ENCODE measurements around the gene IRS2.

The IRS2 gene

GRCh38 chr13:109725297-109725696 is 61.1 kb downstream of the IRS2 start:
- TF ChIP-seq CTCF (IDR thresholded peaks at IDR 0.05; ENCODE audit: insufficient read depth, low read length, poor library complexity, severe bottlenecking): no peak
- no peak overlapping the region for H3K4me3 ChIP-seq (replicated peaks; ENCODE audit: low read depth, low read length)
- no peaks in the 10 kb centered on the region; the same call in 1 of the 2 replicates for H3K27me3 ChIP-seq (replicated peaks; ENCODE audit: control insufficient read depth, insufficient read depth, low read length)
- no peaks in the 10 kb centered on the region for H3K36me3 ChIP-seq (ENCODE audit: control insufficient read depth, insufficient read depth, low read length)
- no peak for DNase-seq (ENCODE audit: extremely low read depth, insufficient read length)

GRCh38 chr13:109724603-109725002 is 61.8 kb downstream of the IRS2 start:
- H3K27me3 ChIP-seq (replicated peaks; ENCODE audit: control insufficient read depth, insufficient read depth, low read length): no peaks in the 10 kb centered on the region; the same call in 1 of the 2 replicates
- DNase-seq (ENCODE audit: extremely low read depth, insufficient read length): no peak
- no peak for TF ChIP-seq CTCF (IDR thresholded peaks at IDR 0.05; ENCODE audit: insufficient read depth, low read length, poor library complexity, severe bottlenecking)
- H3K4me3 ChIP-seq (replicated peaks; ENCODE audit: low read depth, low read length): no peak overlapping the region
- H3K36me3 ChIP-seq (ENCODE audit: control insufficient read depth, insufficient read depth, low read length): no peaks in the 10 kb centered on the region

GRCh38 chr13:109723046-109723445 is 63.3 kb downstream of the IRS2 start:
- DNase-seq (ENCODE audit: extremely low read depth, insufficient read length): no peak
- H3K27me3 ChIP-seq (replicated peaks; ENCODE audit: control insufficient read depth, insufficient read depth, low read length): no peaks in the 10 kb centered on the region; the same call in 1 of the 2 replicates
- H3K36me3 ChIP-seq (ENCODE audit: control insufficient read depth, insufficient read depth, low read length): no peaks in the 10 kb centered on the region
- H3K4me3 ChIP-seq (replicated peaks; ENCODE audit: low read depth, low read length): no peak overlapping the region
- TF ChIP-seq CTCF (IDR thresholded peaks at IDR 0.05; ENCODE audit: insufficient read depth, low read length, poor library complexity, severe bottlenecking): no peak

GRCh38 chr13:109722068-109722467 is 64.3 kb downstream of the IRS2 start:
- no peak overlapping the region for H3K4me3 ChIP-seq (replicated peaks; ENCODE audit: low read depth, low read length)
- no peak for DNase-seq (ENCODE audit: extremely low read depth, insufficient read length)
- H3K27me3 ChIP-seq (replicated peaks; ENCODE audit: control insufficient read depth, insufficient read depth, low read length): no peaks in the 10 kb centered on the region; the same call in 1 of the 2 replicates
- no peak for TF ChIP-seq CTCF (IDR thresholded peaks at IDR 0.05; ENCODE audit: insufficient read depth, low read length, poor library complexity, severe bottlenecking)
- no peaks in the 10 kb centered on the region for H3K36me3 ChIP-seq (ENCODE audit: control insufficient read depth, insufficient read depth, low read length)

GRCh38 chr13:109720758-109721184 is 65.6 kb downstream of the IRS2 start:
- Histone ChIP-seq H3K36me3 (ENCODE audit: control insufficient read depth, insufficient read depth, low read length) (no peaks in the 10 kb centered on the region), H3K4me3 (replicated peaks; ENCODE audit: low read depth, low read length) (no peak overlapping the region), H3K27me3 (replicated peaks; ENCODE audit: control insufficient read depth, insufficient read depth, low read length) (no peaks in the 10 kb centered on the region; the same call in 1 of the 2 replicates)
- TF ChIP-seq CTCF (IDR thresholded peaks at IDR 0.05; ENCODE audit: insufficient read depth, low read length, poor library complexity, severe bottlenecking): no peak
- no peak for DNase-seq (ENCODE audit: extremely low read depth, insufficient read length)

Data from GM06990 (cell line).